ENCODE measurements around the gene RAP1A. TPM values are rescaled to one million over a fixed set of nuclear protein-coding genes. Genes with fewer than 3 reads are reported as not detected.

Gene RAP1A
- total RNA-seq, 1 donor from 2014 or later: 114 TPM

- DNase-seq (ENCODE audit: low spot score): no peak
- intact Hi-C loops (cut with DNase I): no loop called here
These were observed 83.0 kb downstream of the RAP1A start for GRCh38 chr1:111702504-111703050.

GRCh38 chr1:111704240-111704639 lies 84.7 kb downstream of the RAP1A start:
- no peak for DNase-seq (ENCODE audit: low spot score)
- intact Hi-C loops (cut with DNase I): no loop called here

- DNase-seq (ENCODE audit: low spot score): no peak
- intact Hi-C loops (cut with DNase I): no loop called here
These were observed 85.2 kb downstream of the RAP1A start for GRCh38 chr1:111704776-111705175.

GRCh38 chr1:111705841-111706240 lies 86.3 kb downstream of the RAP1A start:
- no peak for DNase-seq (ENCODE audit: low spot score)
- intact Hi-C loops (cut with DNase I): no loop called here

- DNase-seq (ENCODE audit: low spot score): no peak
- intact Hi-C loops (cut with DNase I): no loop called here
These were observed 87.3 kb downstream of the RAP1A start for GRCh38 chr1:111706921-111707320.

GRCh38 chr1:111707906-111708305 lies 88.3 kb downstream of the RAP1A start:
- no peak for DNase-seq (ENCODE audit: low spot score)
- intact Hi-C loops (cut with DNase I): no loop called here

- intact Hi-C loops (cut with DNase I): loop anchor here (5.0 kb wide), 1 partner anchor 228 kb away; no protein-coding TSS in a partner anchor
- no peak for DNase-seq (ENCODE audit: low spot score)
These were observed 90.4 kb downstream of the RAP1A start for GRCh38 chr1:111709986-111710385.

GRCh38 chr1:111716333-111716732 lies 96.7 kb downstream of the RAP1A start:
- no peak for DNase-seq (ENCODE audit: low spot score)
- intact Hi-C loops (cut with DNase I): no loop called here

- intact Hi-C loops (cut with DNase I): no loop called here
These were observed 97.9 kb downstream of the RAP1A start for GRCh38 chr1:111717450-111717849.

GRCh38 chr1:111719135-111719534 lies 99.5 kb downstream of the RAP1A start:
- DNase-seq (ENCODE audit: low spot score): no peak
- intact Hi-C loops (cut with DNase I): no loop called here

More at GRCh38 chr1:111717450-111717849, 97.9 kb downstream of the RAP1A start:
- DNase-seq (ENCODE audit: low spot score): no peak

- intact Hi-C loops (cut with DNase I): loop anchor here (2.0 kb wide), 1 partner anchor 19 kb away; the partner anchor contains the start of gene INKA2
- no peak for DNase-seq (ENCODE audit: low spot score)
These were observed 100.1 kb downstream of the RAP1A start for GRCh38 chr1:111719674-111720132.

GRCh38 chr1:111720274-111720976 lies 100.8 kb downstream of the RAP1A start:
- peak; percentile 86 for DNase-seq (ENCODE audit: low spot score)
- intact Hi-C loops (cut with DNase I): loop anchor here (2.0 kb wide), 1 partner anchor 18 kb away; the partner anchor contains the start of gene INKA2

- intact Hi-C loops (cut with DNase I): loop anchor here (2.0 kb wide), 1 partner anchor 18 kb away; the partner anchor contains the start of gene INKA2
- no peak for DNase-seq (ENCODE audit: low spot score)
These were observed 101.6 kb downstream of the RAP1A start for GRCh38 chr1:111720977-111721786.

- intact Hi-C loops (cut with DNase I): no loop called here
- no peak for DNase-seq (ENCODE audit: low spot score)
These were observed 103.7 kb downstream of the RAP1A start for GRCh38 chr1:111723091-111723806.

- intact Hi-C loops (cut with DNase I): no loop called here
- DNase-seq (ENCODE audit: low spot score): no peak
These were observed 104.3 kb downstream of the RAP1A start for GRCh38 chr1:111723871-111724270.

GRCh38 chr1:111725192-111725591 lies 105.6 kb downstream of the RAP1A start:
- peak; percentile 87 for DNase-seq (ENCODE audit: low spot score)
- intact Hi-C loops (cut with DNase I): no loop called here

- peak; percentile 72 for DNase-seq (ENCODE audit: low spot score)
- intact Hi-C loops (cut with DNase I): no loop called here
These were observed 107.5 kb downstream of the RAP1A start for GRCh38 chr1:111727056-111727455.

GRCh38 chr1:111729271-111729921 lies 109.8 kb downstream of the RAP1A start:
- peak; percentile 78 for DNase-seq (ENCODE audit: low spot score)
- intact Hi-C loops (cut with DNase I): no loop called here

All from cardiac septum (tissue), 1 donor.